Measurements from ENCODE around the gene BARX2. TPM values are rescaled to one million over a fixed set of nuclear protein-coding genes. Genes with fewer than 3 reads are reported as not detected.

Gene BARX2
- total and polyA plus RNA-seq, 12 donors, result 0.07 TPM; not detected in 11

GRCh38 chr11:129370715-129371114, 4.9 kb upstream of the BARX2 start:
- intact Hi-C loops (cut with DNase I), result loop anchor here in 1 of 2 donors (5.0 kb wide), 1 partner anchor 372 kb away; no protein-coding TSS in a partner anchor
- no peak overlapping the region for H3K27ac ChIP-seq
- no peaks in the 10 kb centered on the region for H3K36me3 ChIP-seq (replicated peaks in 1 of 2)
- peaks cover 72% of the 10 kb centered on the region for H3K27me3 ChIP-seq
- H3K9me3 ChIP-seq (replicated peaks in 1 of 3), result no peaks in the 10 kb centered on the region
- no peak for DNase-seq
- H3K4me3 ChIP-seq, result no peak overlapping the region
- 77 to 93% (median 80%) methylated on average over 3 of the region's 3 CpGs for WGBS, 4 donors
- TF ChIP-seq, protein P1, sequence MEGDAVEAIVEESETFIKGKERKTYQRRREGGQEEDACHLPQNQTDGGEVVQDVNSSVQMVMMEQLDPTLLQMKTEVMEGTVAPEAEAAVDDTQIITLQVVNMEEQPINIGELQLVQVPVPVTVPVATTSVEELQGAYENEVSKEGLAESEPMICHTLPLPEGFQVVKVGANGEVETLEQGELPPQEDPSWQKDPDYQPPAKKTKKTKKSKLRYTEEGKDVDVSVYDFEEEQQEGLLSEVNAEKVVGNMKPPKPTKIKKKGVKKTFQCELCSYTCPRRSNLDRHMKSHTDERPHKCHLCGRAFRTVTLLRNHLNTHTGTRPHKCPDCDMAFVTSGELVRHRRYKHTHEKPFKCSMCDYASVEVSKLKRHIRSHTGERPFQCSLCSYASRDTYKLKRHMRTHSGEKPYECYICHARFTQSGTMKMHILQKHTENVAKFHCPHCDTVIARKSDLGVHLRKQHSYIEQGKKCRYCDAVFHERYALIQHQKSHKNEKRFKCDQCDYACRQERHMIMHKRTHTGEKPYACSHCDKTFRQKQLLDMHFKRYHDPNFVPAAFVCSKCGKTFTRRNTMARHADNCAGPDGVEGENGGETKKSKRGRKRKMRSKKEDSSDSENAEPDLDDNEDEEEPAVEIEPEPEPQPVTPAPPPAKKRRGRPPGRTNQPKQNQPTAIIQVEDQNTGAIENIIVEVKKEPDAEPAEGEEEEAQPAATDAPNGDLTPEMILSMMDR (IDR thresholded peaks at IDR 0.05), result no peak
- no peak for TF ChIP-seq POLR2A (IDR thresholded peaks at IDR 0.05)
- H3K4me1 ChIP-seq (replicated peaks in 1 of 2), result peaks cover 19 to 26% of the 10 kb centered on the region in 2 donors

GRCh38 chr11:129372609-129373488, 2.8 kb upstream of the BARX2 start:
- Histone ChIP-seq H3K4me1 (replicated peaks in 1 of 2) (peaks cover 19 to 26% of the 10 kb centered on the region in 2 donors), H3K9me3 (replicated peaks in 1 of 3) (no peaks in the 10 kb centered on the region), H3K27ac (no peak overlapping the region), H3K27me3 (peaks cover 77% of the 10 kb centered on the region), H3K4me3 (peak overlapping the region in 1 of 4 donors; percentile 51), H3K36me3 (replicated peaks in 1 of 2) (no peaks in the 10 kb centered on the region)
- intact Hi-C loops (cut with DNase I), result loop anchor here in 1 of 2 donors (5.0 kb wide), 1 partner anchor 369 kb away; no protein-coding TSS in a partner anchor
- DNase-seq, result no peak
- WGBS, 4 donors, result 5 to 13% (median 6%) methylated on average over 41 to 77 of the region's 77 CpGs
- no peak for TF ChIP-seq POLR2A (IDR thresholded peaks at IDR 0.05)
- TF ChIP-seq, protein P1 (IDR thresholded peaks at IDR 0.05), result no peak

- DNase-seq, result no peak
- no peak for TF ChIP-seq POLR2A (IDR thresholded peaks at IDR 0.05)
- TF ChIP-seq, protein P1 (IDR thresholded peaks at IDR 0.05), result no peak
- Histone ChIP-seq H3K4me1 (replicated peaks in 1 of 2) (peaks cover 19 to 26% of the 10 kb centered on the region in 2 donors), H3K36me3 (replicated peaks in 1 of 2) (no peaks in the 10 kb centered on the region), H3K27me3 (peaks cover 83% of the 10 kb centered on the region), H3K27ac (no peak overlapping the region), H3K9me3 (replicated peaks in 1 of 3) (no peaks in the 10 kb centered on the region), H3K4me3 (peak overlapping the region in 1 of 4 donors; percentile 51)
- 3 to 9% (median 7%) methylated on average over 15 to 24 of the region's 24 CpGs for WGBS, 4 donors
- intact Hi-C loops (cut with DNase I), result loop anchor here in 1 of 2 donors (5.0 kb wide), 1 partner anchor 369 kb away; no protein-coding TSS in a partner anchor
Measured at GRCh38 chr11:129373489-129373953, 2.1 kb upstream of the BARX2 start.

Measured in adrenal gland (tissue), 12 donors.